ENCODE data around the gene NR2F2.

Gene NR2F2

DNA sequence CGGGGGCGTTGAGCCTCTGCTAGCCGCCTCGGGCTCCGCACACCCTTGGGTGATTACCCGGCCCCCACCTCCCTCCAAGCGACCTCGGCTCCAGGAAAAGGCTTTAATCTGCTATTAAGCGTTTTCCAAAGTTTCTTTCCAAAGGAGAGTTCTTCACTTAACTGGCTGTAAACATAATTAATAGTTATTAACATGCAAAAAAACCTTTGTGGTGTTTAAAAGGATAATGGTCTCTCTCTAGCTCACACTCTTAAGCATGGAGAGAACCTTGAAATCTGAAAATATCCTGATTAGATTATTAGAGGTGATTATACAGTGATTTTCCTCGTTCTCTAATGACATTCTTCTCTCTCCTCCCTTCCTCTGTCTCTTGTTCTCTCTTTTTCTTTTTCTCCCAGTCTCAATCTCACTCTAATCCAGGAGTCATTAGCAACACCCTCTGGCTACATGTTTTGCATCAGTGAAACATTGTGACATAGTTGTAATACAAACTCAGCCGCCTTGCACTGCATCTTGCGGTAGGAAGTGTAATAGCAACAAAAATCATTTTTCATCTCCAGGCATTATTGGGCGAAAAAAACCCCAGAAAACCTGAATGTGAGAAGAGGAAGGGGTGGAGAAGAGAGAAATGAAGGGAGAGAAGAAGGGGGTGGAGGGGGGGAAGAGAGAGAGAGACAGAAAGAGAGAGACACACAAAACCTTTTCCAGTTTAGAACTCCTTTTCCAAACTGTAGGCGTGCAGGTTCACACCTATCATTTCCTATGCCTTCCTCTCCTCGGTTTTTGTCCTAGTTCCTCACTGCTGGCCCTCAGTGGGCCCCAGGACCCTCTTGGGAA lies 24.4 kb downstream of the NR2F2 start:
- TF ChIP-seq, protein P1, sequence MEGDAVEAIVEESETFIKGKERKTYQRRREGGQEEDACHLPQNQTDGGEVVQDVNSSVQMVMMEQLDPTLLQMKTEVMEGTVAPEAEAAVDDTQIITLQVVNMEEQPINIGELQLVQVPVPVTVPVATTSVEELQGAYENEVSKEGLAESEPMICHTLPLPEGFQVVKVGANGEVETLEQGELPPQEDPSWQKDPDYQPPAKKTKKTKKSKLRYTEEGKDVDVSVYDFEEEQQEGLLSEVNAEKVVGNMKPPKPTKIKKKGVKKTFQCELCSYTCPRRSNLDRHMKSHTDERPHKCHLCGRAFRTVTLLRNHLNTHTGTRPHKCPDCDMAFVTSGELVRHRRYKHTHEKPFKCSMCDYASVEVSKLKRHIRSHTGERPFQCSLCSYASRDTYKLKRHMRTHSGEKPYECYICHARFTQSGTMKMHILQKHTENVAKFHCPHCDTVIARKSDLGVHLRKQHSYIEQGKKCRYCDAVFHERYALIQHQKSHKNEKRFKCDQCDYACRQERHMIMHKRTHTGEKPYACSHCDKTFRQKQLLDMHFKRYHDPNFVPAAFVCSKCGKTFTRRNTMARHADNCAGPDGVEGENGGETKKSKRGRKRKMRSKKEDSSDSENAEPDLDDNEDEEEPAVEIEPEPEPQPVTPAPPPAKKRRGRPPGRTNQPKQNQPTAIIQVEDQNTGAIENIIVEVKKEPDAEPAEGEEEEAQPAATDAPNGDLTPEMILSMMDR (IDR thresholded peaks at IDR 0.05; ENCODE audit: low read depth, low read length, poor library complexity, severe bottlenecking): no peak
- no peak for TF ChIP-seq EZH2phosphoT487 (IDR thresholded peaks at IDR 0.05; ENCODE audit: borderline replicate concordance, low read length)
- no peaks in the 10 kb centered on the region for H3K9me2 ChIP-seq (replicated peaks; ENCODE audit: control insufficient read depth, low read length)
- no peaks in the 10 kb centered on the region; the same call in 1 of the 2 replicates for H3K9me3 ChIP-seq (ENCODE audit: control insufficient read depth, insufficient read depth, low read length)
- H3K4me2 ChIP-seq (ENCODE audit: low read length): no peak overlapping the region
- H3K27ac ChIP-seq (ENCODE audit: low read depth, low read length): no peak overlapping the region
- peaks cover 4% of the 10 kb centered on the region; the same call in 1 of the 2 replicates for H3K4me1 ChIP-seq (ENCODE audit: control insufficient read depth, low read length)
- no peaks in the 10 kb centered on the region for H4K20me1 ChIP-seq (ENCODE audit: control insufficient read depth, insufficient read depth, low read depth, low read length)
- no peaks in the 10 kb centered on the region for H3K79me2 ChIP-seq (ENCODE audit: control insufficient read depth, low read length)
- H3F3A ChIP-seq (ENCODE audit: control insufficient read depth, insufficient read depth): no peaks in the 10 kb centered on the region
- no peaks in the 10 kb centered on the region for H3K36me3 ChIP-seq (ENCODE audit: control insufficient read depth, low read length)
- H3K4me3 ChIP-seq (ENCODE audit: low read length): no peak overlapping the region
- peaks cover 15% of the 10 kb centered on the region for H3K27me3 ChIP-seq (ENCODE audit: control insufficient read depth, low read length)

DNA sequence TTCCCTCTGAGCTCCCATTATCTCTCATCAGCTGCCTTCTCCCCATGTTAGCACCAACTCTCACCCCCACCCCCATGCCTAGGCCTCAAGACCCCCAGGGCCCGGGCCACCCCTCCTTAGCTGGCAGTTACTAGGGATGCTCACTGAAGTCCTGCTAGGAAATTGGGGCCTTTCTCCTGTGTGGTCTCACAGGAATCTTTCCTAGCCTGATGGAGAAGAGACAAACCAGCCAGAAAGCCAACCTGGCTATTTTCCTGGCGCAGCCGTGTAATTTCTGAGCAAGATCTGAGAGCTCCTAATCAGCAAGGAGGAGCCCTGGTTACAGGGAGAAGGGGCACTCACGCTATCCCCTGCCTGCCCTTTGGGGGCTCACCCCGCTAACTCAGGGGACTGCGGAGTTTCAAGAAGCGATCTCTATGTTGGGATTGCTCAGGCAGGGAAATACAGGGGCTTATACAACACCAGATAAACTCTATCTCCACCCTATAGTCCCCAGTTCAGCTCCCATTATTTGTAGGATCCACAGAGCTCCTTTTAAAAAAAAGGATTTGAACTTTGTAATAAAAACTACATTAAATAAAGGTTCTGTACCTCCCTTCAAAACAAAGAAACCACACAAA lies 25.2 kb downstream of the NR2F2 start:
- H3K4me2 ChIP-seq (ENCODE audit: low read length): no peak overlapping the region
- H3K4me3 ChIP-seq (ENCODE audit: low read length): no peak overlapping the region
- H3K79me2 ChIP-seq (ENCODE audit: control insufficient read depth, low read length): no peaks in the 10 kb centered on the region
- H3K9me3 ChIP-seq (ENCODE audit: control insufficient read depth, insufficient read depth, low read length): no peaks in the 10 kb centered on the region; the same call in 1 of the 2 replicates
- peaks cover 15% of the 10 kb centered on the region for H3K27me3 ChIP-seq (ENCODE audit: control insufficient read depth, low read length)
- no peaks in the 10 kb centered on the region for H4K20me1 ChIP-seq (ENCODE audit: control insufficient read depth, insufficient read depth, low read depth, low read length)
- no peak for TF ChIP-seq EZH2phosphoT487 (IDR thresholded peaks at IDR 0.05; ENCODE audit: borderline replicate concordance, low read length)
- TF ChIP-seq, protein P1 (IDR thresholded peaks at IDR 0.05; ENCODE audit: low read depth, low read length, poor library complexity, severe bottlenecking): no peak
- H3K4me1 ChIP-seq (ENCODE audit: control insufficient read depth, low read length): peaks cover 4% of the 10 kb centered on the region; the same call in 1 of the 2 replicates
- no peaks in the 10 kb centered on the region for H3K36me3 ChIP-seq (ENCODE audit: control insufficient read depth, low read length)
- no peaks in the 10 kb centered on the region for H3F3A ChIP-seq (ENCODE audit: control insufficient read depth, insufficient read depth)
- H3K9me2 ChIP-seq (replicated peaks; ENCODE audit: control insufficient read depth, low read length): no peaks in the 10 kb centered on the region
- no peak overlapping the region for H3K27ac ChIP-seq (ENCODE audit: low read depth, low read length)

DNA sequence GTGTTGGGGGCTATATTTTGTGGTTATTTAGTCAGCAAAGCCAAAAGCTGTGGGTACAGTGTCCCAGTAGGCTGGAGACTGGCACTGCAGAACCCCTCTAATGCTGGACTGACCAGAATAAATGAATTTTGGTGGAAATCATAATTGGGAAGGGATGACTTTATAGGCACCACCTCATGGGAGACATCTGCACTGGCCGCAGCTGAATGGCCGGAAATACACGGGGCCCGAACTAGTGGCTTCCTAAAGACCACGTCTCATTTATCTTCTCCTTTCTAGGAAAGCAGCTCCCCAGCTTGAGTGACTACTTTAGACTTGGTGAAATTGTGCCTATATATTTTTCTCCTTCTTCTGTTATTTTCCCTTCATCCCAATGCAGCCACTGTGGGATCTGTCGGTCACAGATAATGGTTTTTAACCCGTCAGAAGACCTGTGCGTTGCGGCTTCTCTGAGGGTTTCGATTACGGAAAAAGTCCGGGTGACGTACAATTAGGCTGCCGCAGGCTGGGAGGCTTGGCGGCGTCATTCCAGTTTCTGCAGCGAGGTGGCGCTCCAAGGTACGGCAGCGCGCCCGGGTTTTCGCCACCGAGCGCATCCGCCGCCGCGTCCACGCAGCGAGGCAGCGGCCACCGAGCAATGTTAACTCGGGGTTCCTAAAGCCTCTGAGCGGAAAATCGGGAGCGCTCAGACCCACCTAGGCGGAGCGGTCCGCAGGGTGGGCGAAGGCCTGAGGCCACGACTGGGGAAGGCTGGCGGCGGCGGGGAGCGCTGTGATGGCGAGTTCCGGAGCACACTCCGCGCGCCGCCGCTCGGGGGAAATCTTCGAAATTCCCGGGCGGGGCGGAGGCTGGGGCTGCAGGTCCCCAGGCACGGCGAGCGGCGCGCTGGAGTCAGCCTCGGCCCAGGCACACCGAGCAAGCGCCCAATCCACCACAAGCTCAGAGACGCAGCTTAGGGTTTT lies 26.3 kb downstream of the NR2F2 start:
- Histone ChIP-seq H3K79me2 (ENCODE audit: control insufficient read depth, low read length) (no peaks in the 10 kb centered on the region), H3K4me2 (ENCODE audit: low read length) (peak overlapping the region; percentile 51), H3K4me1 (ENCODE audit: control insufficient read depth, low read length) (peaks cover 4% of the 10 kb centered on the region; the same call in 1 of the 2 replicates), H3F3A (ENCODE audit: control insufficient read depth, insufficient read depth) (no peaks in the 10 kb centered on the region), H3K36me3 (ENCODE audit: control insufficient read depth, low read length) (no peaks in the 10 kb centered on the region), H3K4me3 (ENCODE audit: low read length) (0 out of 2 replicates have a peak overlapping the region, but pooled peaks have one; percentile 20), H3K9me2 (replicated peaks; ENCODE audit: control insufficient read depth, low read length) (no peaks in the 10 kb centered on the region), H3K9me3 (ENCODE audit: control insufficient read depth, insufficient read depth, low read length) (no peaks in the 10 kb centered on the region; the same call in 1 of the 2 replicates), H4K20me1 (ENCODE audit: control insufficient read depth, insufficient read depth, low read depth, low read length) (no peaks in the 10 kb centered on the region), H3K27me3 (ENCODE audit: control insufficient read depth, low read length) (peaks cover 15% of the 10 kb centered on the region), H3K27ac (ENCODE audit: low read depth, low read length) (no peak overlapping the region)
- TF ChIP-seq, protein P1 (IDR thresholded peaks at IDR 0.05; ENCODE audit: low read depth, low read length, poor library complexity, severe bottlenecking): peak; percentile 80
- TF ChIP-seq EZH2phosphoT487 (IDR thresholded peaks at IDR 0.05; ENCODE audit: borderline replicate concordance, low read length): 0 out of 2 replicates have a peak, but pooled peaks have one; percentile 70
